ELR (cell line): Measurements from ENCODE around the gene CREB5.
"Not testable (repeated sequence)": the region's sequence is repeated elsewhere in the genome, so short reads cannot be mapped to it uniquely, and the experiment has no call there.

Experiments
- DNase-seq: peaks from one replicate; pipeline ENCODE4 v3.0.0-alpha.2; 2015; ENCODE audit warnings: low read depth

The CREB5 gene

DNA sequence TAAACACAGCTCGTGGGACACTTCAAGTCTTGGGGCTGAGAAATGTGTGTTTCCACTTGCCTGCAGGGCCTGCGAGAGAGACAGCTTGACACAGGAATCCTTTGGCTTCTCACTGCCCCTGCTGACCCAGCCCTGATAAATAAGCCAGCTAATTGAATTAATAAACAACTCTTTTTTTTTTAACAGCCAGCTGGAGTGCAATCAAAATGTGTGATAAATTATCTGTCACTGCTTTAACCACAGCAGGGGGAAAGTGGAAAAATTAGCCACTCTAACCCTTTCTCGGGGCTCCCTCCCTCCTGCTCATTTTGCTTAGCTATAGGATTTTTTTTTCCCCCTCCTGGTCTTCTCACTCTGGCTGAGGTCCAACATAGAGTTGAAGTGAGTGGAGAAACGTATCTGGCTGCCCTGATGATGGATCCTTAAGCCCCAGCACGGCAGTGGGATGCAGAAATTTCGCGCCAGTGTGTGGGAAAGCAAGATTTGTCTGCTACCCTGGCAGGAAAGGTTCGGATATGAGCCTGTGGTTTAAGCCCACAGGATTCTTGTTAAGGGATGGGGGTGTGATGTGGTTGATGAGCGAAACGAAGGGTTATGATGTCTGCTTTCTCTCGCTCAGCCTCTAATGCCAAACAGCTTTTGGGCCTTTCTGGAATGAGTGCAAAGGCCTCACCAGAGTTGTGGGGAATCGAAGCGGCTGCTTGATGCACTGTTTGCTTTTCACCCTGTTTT lies 372.0 kb downstream of the CREB5 start:
- DNase-seq, result no peak

DNA sequence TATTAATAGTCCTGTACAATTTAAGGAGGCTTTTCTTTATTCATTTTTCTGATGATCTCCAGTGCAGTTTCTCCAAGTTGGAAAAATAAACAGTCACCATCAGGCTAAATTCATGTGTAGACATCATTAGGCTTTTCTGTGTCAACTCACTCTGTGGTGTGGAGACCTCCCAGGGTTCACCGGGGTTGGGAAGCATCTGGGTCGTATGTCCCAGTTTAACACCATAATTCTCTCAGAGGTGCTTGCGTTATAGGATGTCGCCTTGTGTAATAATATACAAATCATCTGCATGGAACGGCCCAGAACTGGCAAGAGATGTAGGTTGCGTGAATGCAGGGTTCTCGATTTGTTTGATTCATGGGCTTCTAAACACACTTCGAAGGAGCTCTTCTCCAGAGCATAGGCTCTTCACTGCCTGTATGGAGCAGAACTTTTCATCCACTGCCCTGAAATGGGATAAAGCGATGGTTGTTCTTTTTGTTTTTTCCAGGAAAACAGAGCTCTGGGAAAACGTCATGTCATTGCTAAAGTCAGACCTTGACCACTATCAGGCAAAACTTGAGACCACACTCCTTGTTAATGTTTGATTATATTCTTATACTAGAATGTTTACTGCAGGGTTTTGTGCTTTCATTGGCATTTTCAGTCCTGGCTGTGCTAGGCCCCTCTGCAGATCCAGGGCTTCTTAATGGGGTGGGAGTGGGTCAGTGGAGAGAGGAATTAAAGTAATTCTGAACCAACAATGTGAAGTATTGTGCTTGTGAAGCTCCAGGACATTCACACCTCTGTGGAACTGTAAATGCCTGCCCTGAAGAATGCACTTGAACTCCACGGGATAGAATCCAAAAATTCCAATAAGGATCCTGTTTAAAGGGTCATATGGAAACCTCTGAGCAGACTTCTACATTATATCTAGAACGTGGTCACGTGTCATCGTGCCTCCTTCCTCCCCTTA lies 373.0 kb downstream of the CREB5 start:
- DNase-seq, result no peak

DNA sequence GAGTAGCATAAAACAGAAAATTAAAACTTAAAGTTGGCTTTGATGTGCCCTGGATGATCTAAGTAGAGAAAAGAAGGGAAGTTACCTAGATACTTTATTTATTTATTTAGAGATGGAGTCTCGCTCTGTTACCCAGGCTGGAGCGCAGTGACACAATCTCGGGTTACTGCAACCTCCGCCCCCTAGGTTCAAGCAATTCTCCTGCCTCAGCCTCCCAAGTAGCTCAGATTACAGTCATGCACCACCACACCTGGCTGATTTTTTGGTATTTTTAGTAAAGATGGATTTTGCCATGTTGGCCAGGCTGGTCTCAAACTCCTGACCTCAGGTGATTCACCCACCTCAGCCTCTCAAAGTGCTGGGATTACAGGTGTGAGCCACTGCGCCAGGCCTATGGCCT lies 373.8 kb downstream of the CREB5 start:
- not testable (repeated sequence) for DNase-seq

DNA sequence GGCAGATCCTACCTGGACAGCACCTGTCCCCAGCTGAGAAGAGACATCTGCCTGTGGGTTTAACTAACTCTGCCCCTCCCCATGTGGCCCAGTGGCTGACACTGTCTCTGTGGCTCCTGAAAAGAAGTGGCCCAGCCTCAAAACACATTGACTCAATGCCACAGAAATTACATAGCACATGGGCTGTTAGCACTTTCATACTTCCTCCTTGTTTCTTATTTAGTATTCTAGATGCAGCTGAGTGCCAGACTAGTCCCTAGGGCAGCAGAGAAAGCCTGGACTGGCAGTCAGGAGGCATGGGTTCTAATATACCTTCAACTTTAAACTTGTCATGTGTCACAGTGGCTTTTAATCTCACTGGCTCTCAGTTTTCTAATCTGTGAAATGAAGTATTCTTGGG lies 374.8 kb downstream of the CREB5 start:
- DNase-seq, result no peak

DNA sequence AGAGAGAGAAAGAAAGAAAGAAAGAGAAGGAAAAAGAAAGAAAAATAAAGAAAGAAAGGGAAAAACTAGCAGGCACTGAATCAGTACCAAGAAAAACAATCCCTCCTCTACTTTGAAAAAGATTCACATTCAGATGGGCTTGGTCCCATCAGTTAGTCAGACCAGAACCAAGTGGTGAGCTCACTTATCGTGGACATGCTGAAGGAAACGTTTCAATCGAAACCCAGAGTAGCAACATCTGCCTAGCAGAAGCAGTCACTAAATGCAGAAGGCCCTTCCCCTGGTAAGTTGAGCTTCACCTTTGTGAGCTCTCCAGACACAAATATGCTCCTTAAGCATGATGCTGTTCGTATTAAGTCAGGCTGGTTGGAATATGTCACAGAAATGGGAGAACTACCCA lies 378.1 kb downstream of the CREB5 start:
- DNase-seq, result no peak

DNA sequence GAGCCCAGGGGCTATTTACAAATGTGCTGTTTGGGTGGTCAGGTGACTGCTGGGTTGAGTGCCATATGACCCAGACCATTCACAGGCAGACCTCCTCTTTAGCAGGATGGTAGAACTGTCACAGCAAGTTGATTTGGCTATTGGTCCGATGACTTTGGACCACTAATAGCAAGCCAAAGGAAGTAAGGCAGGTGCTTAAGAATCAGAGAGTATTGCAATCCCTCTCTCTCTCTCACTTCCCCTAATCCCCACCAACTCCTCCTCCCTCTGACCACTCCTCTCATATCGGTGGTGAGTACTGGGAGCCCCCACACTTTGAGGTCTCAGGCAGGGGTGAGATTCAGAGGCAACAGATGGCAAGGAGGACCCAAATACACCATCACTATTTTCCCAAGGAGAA lies 380.5 kb downstream of the CREB5 start:
- DNase-seq, result no peak

DNA sequence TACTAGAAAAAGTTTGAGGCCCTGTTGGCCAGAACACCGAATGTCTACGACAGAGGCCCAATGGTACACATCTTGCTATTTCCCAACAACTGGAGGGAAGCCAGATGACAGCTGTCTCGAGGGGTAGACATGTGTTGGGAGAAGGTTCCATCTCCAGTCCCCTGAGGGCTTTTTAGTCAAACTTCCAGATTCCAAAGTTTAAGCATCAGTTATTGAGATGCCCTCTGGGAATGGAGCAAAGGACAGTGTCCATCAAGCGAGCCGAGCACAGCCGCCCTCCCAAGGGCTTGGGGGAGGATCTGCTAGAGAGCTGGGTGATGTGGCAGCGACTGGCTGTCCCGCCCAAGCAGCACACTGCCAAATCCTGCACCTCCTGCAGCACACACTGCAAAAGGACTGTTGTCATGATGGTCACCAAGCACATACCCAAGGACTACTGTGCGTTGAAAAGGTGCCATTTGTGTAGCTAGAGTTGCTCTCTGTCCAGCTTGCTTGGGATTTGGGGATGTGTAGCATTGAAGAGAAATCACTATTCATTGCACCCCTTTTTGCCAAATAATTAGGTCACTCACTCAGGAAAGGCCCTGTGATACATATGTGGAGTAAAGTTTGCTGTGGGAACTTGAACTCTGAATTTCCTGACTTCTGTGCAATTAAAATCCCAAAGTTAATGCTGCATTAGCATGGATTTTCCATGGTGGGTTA lies 381.2 kb downstream of the CREB5 start:
- peak; percentile 4 for DNase-seq

DNA sequence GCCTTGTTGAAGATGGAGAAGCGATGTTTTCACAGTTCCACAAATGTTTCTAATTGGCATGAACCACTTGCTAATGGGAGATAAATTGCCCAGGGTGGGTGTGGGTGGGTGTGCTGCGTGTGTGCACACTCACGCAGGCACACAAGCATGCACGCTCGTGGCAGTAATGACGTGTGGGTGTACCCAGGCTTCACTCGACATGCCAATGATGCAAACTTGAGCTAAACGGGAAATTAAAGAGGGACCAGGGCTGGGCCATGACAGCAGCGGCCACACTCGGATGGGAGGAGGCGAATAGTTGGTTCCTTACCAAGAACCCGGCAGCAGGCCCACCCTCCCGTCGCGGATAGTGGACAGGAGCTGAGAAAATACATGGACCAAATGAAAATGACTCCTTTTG lies 386.0 kb downstream of the CREB5 start:
- no peak for DNase-seq

DNA sequence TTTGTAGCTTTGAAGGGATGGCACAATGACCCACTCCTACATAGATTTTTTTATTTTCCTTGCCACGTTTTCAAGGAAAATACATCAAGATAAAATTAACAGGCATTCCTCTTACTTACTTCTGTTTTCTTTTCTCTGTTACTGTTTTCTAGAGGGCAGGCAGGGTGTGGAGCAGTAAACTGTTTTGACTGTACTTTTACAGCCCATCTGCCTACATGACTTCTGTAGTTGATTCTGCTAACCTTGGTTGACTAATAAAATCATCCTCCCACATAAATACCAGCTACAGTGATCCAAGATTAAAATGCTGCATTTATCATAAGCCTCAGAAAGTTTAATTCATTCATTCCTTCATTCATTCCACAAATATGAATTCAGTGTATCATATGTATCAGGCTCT lies 387.3 kb downstream of the CREB5 start:
- no peak for DNase-seq

DNA sequence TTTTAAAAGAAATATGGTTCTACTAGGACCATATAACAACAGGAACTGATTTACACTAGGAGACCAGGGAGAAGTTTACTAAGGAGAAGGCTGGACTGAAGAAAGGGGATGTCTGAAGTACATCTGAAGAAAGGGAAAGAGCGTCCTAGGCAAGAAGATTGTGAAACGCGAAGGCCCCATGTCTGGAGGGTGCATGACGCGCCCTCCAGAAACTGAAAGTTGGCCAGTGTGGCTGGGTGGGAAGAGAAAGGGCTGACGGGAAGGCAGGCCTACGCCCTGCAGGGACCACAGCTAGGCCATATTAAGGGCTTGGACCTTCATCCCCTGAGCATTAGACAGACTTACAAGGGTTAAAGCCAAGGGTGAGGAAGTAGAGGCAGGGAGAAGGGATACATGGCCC lies 387.8 kb downstream of the CREB5 start:
- no peak for DNase-seq

DNA sequence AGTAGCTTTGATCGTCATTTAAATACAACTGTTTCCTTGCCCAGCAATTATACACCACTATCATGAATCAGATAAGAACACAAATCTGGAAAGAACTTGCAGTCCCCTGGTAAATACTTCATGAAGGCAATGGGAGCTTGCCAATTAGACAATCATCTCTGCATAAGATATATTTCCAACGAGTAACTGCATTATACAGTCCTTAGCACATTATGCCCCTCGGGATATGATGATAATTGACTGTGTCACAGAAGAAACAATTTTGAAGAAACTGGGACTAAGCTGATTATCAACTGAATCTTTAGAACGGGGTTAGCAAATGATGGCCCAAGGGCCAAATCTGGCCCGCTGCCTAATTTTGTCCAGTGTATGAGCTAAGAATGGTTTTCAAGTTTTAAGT lies 390.1 kb downstream of the CREB5 start:
- DNase-seq, result peak; percentile 5

DNA sequence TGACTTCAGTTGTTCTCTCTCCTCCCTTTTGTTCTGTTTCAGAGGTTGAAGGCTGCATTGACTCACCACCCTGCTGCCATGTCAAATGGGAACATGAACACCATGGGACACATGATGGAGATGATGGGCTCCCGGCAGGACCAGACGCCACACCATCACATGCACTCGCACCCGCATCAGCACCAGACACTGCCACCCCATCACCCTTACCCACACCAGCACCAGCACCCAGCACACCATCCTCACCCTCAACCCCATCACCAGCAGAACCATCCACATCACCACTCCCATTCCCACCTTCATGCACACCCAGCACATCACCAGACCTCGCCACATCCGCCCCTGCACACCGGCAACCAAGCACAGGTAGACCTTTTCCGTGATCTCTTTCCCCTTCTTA lies 391.8 kb downstream of the CREB5 start:
- no peak for DNase-seq

DNA sequence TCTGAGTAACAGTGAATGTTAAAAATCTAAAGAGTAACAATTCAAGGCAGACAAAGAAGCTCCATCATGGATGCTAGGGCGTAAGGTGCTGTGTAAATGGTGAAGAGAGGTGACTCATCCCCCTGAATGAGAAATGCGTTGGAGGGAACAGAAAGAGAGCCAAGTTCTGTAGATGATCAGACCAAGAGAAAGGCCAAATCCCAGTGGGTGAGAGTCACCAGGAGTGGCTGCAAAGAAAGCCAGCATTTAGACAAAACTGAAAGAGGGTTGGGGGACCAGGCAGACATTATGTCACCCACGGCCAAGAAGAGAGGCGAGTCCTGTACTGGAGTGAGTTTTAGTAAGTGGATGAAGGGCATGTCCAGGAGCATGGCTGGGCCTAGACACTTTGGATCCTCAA lies 392.7 kb downstream of the CREB5 start:
- peak; percentile 70 for DNase-seq

DNA sequence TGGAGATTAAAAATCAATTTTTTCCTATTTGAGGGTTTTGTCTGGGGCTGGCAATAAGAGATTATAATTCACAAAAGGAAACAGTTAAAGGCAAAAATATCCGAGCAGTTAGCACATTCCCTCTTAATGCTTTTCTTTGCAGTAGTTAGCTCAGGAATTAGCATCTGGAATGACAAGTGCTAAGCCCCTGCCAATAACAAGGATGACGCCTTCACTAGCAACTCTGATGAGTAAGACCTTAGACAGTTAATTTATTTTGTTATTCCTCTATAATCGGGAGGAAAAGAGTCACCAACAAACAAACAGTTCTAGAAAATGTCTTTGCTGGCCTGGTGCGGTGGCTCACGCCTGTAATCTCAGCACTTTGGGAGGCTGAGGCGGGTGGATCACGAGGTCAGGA lies 394.5 kb downstream of the CREB5 start:
- peak; percentile 57 for DNase-seq

DNA sequence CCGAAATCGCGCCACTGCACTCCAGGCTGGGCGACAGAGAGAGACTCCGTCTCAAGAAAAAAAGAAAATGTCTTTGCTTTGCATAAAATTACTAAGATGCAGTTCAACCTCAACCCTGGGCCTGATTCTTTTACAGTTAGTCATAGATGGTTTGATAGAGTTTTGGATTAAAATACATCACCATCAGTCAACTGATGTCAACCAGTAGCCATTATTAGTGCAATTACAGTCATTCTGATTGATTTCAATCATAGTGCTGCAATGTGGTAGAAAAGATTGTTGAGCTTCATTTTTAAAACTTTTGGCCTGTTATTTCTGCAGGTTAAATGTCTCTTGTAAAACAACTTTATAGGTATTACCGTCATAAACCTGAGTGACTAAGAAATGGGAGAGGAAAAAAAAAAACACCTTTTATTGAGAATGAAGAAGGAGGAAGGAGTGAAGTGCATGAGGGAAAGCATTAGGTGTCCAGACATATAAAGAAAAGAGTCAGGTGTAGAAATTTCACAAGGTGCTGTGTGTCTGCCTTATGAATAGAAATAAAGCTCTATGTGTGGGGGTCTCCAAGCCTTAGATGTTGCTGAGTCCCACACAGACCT lies 395.2 kb downstream of the CREB5 start:
- DNase-seq, result peak; percentile 43

DNA sequence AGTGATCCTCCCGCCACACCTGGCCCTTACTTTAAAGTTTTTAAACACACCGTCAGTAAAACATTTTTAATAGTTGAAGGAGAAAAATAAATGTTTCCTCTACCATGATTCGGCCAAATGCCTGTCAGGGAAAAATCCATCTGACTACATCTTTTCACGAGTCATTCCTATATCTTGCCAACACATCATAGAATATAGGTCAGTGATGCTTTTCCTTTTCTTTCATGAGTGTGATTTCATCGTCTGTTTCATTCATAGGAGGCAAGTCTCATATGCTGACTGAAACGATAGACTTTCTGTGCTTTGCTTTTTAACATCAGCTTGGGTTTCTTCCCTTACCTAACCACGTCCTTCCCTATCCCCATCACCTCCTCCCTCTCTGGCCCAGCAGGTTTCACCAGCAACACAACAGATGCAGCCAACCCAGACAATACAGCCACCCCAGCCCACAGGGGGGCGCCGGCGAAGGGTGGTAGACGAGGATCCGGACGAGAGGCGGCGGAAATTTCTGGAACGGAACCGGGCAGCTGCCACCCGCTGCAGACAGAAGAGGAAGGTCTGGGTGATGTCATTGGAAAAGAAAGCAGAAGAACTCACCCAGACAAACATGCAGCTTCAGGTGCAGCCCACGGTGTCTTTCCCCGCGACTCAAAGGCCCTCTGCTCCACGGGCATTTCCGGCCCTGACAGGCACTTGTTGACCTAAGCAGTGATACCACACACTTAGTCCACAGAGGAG lies 396.6 kb downstream of the CREB5 start:
- peak; percentile 54 for DNase-seq

DNA sequence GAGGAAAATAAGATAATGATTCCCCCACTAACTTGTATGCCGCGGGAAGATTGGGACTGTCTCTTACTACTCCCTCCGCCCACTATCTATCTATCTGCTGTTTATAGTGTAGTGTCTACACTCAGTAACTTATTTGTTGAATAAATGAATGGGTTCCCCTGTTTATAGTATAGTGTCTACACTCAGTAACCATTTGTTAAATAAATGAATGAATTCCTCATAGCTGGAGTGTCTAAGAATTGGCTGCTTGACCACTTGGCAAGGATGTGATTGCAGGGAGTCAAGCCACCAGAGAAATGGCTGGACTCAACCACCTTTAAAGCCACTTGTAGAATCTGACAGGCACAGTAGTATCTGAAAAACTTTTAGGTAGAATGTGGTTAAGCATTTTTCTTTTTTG lies 398.7 kb downstream of the CREB5 start:
- no peak for DNase-seq

DNA sequence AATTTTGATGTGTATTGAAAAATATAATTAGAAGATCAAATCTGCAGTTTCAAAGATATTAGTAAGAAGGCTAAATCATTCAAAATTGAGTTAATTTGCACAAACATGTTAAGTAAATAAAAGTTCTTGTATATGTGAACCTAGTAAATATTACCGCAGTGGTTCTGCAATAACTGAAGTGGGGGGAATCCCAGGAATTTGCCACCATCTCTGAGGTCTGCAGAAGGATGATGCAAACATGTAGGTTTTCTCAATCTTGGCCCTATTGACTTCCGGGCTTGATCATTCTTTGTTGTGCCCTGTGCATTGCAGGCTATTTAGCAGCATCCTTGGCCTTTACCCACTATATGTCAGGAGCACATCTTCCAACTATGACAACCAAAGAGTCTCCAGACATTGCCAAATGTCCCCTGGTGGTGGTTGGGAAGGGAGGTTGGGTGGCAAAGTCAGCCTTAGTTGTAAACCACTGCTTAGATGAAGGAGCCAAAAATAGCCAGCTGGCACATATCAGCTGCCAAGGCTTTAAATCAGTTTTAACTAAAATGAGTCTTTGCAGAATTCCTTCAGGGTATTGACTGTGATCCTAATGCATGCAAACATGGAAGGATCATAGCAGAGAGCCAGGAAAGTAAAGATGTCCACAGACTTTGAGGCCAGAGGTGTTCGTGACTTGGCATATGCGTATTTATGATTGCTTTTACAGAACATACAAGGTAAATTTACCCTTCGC lies 399.5 kb downstream of the CREB5 start:
- DNase-seq, result no peak

DNA sequence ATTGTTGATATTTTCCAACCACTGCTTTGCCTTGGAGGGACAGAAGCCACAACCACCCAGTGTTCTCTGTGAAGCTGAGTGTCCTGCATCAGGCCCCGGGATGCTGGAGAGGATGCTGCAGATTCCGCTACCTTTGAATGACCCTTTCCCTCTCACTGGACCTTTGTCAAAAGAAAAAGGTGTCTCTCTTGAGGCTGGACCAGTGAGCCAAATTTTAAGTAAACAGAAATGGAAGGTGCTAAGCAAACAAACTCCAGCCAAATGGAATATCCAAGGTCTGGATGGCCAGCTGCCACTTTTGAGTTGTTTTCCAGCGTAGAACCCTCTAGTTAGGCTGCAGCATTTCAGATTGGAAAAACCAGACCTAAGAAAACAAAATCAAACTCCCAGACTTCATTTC lies 400.3 kb downstream of the CREB5 start:
- DNase-seq, result no peak

DNA sequence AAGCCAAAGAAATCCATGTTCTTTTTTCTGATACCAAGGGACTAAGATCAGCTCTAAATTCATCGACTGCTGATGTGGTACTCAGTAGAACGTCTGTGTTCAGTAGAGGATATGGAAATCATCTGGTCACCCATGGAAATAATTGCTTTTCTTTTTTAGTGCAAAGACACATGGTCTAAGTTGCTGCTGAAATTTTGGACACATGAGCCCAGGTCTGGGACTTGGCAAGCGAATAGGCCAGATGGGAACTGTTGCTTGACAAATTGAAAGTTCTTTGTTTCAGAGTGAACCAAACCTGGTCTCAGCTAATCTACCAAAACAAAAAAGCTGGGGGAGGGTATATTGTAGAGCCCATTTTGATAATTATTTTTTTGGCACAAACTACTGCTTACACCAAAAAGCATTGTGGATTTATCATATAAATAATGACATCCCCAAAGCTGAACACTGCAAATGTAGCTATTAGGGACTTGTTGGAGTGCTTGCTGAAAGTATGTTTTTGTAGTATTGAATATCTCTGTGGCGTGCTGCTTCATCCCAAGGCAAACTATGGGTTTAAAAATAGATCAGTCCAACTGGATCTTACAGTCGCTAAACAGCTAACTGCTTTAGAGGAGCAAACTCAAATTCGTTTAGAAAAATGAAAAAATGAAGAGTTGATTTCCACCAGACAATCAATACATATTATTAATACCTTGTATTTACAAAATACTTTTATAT lies 401.1 kb downstream of the CREB5 start:
- no peak for DNase-seq
